Measurements from ENCODE around the gene GLIS1. TPM values are rescaled to one million over a fixed set of nuclear protein-coding genes. Genes with fewer than 3 reads are reported as not detected.
A peak's percentile ranks its signal among the peaks of the same experiment; 100 is the strongest.

GLIS1 gene
- total RNA-seq, 1 donor from 2014 or later = 1.6 TPM

DNA sequence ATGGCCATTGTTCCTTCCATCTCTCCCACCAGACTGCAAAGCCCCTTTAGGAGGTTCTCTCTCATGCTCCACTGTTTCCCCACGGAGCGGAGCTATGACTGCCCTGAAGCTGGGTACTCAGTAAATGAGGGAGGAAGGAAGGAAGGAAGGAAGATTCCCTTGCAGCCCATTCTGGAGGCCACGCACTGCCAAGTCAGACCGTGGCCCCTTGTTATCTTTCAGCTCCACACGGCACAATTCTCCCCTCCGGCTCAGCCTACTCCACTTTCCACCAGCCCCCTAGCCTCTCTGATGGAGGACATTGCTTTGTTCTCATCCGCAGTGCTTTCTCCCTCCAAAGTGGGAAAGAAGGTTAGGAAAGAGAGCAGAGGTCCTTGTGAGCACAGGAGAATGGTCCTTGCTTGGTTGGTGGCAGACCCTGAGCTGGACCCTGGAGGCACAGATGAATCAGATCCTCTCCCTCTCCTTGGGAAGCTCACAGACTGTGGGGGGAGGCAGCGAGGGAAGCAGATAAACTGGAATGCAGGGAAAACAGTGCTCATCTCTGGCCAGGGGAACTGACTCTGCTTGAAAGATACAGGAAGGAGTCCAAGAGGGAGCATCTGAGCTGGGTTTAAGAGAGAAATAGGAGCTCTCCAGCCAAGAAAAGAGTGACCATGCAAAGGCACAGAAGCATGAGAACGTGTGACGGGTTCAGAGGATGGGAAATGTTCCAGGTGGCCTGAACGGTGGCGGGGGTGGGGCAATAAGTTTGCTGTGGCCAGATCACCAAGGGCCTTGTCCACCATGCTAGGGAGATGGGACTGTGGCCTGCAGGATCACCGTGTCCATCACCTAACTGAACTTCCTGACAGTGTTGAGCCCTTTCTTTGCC is 52.6 kb downstream of the GLIS1 start:
- peaks cover 45% of the 10 kb centered on the region for H3K4me1 Mint-ChIP-seq
- H3K36me3 Mint-ChIP-seq = no peaks in the 10 kb centered on the region
- H3K4me3 Mint-ChIP-seq = no peak overlapping the region
- TF ChIP-seq, protein P1, sequence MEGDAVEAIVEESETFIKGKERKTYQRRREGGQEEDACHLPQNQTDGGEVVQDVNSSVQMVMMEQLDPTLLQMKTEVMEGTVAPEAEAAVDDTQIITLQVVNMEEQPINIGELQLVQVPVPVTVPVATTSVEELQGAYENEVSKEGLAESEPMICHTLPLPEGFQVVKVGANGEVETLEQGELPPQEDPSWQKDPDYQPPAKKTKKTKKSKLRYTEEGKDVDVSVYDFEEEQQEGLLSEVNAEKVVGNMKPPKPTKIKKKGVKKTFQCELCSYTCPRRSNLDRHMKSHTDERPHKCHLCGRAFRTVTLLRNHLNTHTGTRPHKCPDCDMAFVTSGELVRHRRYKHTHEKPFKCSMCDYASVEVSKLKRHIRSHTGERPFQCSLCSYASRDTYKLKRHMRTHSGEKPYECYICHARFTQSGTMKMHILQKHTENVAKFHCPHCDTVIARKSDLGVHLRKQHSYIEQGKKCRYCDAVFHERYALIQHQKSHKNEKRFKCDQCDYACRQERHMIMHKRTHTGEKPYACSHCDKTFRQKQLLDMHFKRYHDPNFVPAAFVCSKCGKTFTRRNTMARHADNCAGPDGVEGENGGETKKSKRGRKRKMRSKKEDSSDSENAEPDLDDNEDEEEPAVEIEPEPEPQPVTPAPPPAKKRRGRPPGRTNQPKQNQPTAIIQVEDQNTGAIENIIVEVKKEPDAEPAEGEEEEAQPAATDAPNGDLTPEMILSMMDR (IDR thresholded peaks at IDR 0.05; ENCODE audit: unreplicated experiment) = no peak
- H3K27me3 Mint-ChIP-seq (ENCODE audit: low read depth) = peaks cover 52% of the 10 kb centered on the region
- DNase-seq (ENCODE audit: low spot score in 2 of 2, unreplicated experiment in 2 of 2) = no peak
- no peaks in the 10 kb centered on the region for H3K9me3 Mint-ChIP-seq
- H3K27ac Mint-ChIP-seq = no peak overlapping the region

DNA sequence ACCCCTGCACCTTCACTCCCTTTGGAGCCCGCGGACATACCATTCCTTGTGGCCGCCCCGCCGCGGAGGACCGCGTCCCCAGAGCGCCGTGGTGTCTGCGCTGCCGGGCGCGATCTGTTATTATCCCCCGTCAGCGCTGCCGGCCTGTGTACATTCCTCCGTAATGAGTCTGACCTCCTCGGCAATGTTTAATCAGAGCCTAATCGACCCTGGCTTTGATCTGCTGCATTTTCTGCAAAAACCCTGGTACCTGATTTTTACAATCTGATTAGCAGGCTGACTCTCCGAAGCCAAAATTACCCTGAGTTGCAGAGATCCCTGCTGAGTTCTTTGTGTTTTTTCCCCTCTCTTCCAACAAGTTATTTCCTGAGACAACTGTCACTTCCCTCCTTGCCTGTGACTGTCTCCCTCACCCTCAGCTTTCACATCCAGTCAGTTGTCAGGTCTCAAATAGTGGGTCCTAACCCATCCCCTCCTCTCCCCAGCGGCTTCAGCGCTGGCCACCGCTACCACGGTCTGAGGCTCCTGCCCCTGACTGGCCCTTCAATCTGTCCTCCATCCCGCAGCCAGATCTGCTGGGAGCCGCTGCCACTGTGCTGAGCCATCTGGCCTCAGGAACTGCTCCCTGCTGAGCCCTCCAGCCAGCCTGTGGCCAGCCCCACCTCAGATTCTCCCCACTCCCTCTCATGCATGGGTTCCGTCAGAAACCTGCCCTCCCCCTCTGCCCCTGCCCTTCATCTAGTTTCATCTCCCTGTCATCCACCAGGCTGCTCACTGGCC is 53.5 kb downstream of the GLIS1 start:
- peaks cover 51% of the 10 kb centered on the region for H3K27me3 Mint-ChIP-seq (ENCODE audit: low read depth)

DNA sequence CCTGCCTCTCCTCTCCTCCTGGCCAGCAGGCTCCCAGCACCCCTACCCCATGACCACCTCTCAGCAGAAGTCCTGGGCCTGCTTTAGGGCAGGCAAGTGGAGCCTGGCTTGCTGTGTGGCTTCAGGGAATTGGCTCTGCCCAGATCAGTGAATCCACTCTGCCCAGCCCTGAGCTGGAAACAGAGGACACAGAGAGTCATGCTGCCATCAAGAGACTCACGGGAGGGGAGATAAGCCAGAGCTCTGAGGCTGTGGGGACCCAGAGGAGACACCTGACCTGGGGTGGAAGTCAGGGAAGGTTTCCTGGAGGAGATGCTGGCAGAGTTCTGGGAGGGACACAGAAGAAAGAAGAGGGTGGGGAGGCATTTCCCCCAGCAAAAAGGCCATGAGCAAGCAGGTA is 54.2 kb downstream of the GLIS1 start:
- H3K4me3 Mint-ChIP-seq = no peak overlapping the region
- peaks cover 54% of the 10 kb centered on the region for H3K27me3 Mint-ChIP-seq (ENCODE audit: low read depth)
- peaks cover 54% of the 10 kb centered on the region for H3K4me1 Mint-ChIP-seq
- no peak overlapping the region for H3K27ac Mint-ChIP-seq
- no peak for DNase-seq (ENCODE audit: low spot score in 2 of 2, unreplicated experiment in 2 of 2)
- H3K9me3 Mint-ChIP-seq = no peaks in the 10 kb centered on the region
- TF ChIP-seq, protein P1 (IDR thresholded peaks at IDR 0.05; ENCODE audit: unreplicated experiment) = no peak
- H3K36me3 Mint-ChIP-seq = no peaks in the 10 kb centered on the region

More for the DNA sequence above, 53.5 kb downstream of the GLIS1 start:
- Mint-ChIP-seq H3K9me3 (no peaks in the 10 kb centered on the region), H3K36me3 (no peaks in the 10 kb centered on the region), H3K27ac (no peak overlapping the region), H3K4me3 (peak overlapping the region; percentile 13), H3K4me1 (peaks cover 51% of the 10 kb centered on the region)
- DNase-seq (ENCODE audit: low spot score in 2 of 2, unreplicated experiment in 2 of 2) = peak in 1 of 2 experiments; percentile 50
- TF ChIP-seq, protein P1 (IDR thresholded peaks at IDR 0.05; ENCODE audit: unreplicated experiment) = no peak

DNA sequence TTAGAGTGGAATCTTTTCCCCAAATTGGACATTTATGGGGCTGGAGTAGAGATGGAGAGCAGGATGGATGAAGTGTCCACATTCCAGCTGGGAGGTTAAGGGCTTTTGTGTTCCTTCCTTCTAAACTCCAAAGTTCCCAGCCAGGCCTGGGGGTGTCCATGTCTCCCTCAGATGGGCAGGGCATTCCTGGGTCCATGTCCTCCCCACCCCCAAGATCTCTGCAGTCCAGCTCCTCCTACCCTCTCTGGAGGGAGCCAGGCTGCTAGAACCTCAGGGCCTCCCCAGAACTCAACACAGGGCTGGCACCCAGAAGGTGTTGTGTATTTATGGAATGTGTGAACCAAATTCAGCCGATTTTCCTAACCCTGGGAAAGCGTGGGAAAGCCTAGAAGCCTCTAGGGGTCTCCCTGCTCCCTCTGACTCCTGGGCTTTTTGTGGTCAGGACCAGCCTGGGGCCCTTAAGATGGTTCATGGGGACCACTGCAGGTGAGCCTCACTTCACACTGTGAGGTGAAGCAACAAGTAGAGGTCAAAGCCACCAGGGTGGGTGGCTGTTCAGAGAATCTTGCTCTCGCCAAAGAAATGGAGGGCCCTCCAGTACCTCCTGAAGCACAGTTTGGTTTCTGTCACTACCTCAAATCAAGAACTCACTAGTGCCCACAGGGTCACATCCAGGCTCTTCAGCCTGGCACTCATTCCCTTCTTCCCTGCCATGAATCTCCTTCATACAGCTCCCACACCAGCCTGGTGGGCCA is 54.8 kb downstream of the GLIS1 start:
- peaks cover 58% of the 10 kb centered on the region for H3K4me1 Mint-ChIP-seq
- H3K27ac Mint-ChIP-seq = no peak overlapping the region
- H3K4me3 Mint-ChIP-seq = no peak overlapping the region
- DNase-seq (ENCODE audit: low spot score in 2 of 2, unreplicated experiment in 2 of 2) = no peak
- H3K27me3 Mint-ChIP-seq (ENCODE audit: low read depth) = peaks cover 53% of the 10 kb centered on the region
- no peaks in the 10 kb centered on the region for H3K36me3 Mint-ChIP-seq
- TF ChIP-seq, protein P1 (IDR thresholded peaks at IDR 0.05; ENCODE audit: unreplicated experiment) = no peak
- no peaks in the 10 kb centered on the region for H3K9me3 Mint-ChIP-seq

DNA sequence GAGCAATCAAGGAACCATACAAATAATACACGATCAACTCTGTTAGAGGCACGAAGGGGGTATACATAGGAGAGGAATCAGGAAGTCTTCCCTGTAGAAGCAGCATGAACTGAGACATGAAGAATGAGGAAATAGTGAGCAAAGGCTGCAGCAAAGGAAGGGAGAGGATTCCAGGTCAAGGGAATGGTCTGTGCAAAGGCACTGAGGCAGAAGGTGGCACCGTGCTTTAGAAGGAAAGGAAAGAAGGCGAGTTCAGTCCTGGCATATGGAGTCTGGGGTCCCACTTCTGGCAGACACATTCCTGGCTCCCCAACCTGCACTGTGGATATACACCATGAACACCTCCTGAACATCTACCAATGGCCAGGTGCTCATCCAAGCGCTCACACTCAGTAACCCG is 56.1 kb downstream of the GLIS1 start:
- Mint-ChIP-seq H3K27ac (no peak overlapping the region), H3K4me1 (peaks cover 52% of the 10 kb centered on the region)
- TF ChIP-seq, protein P1 (IDR thresholded peaks at IDR 0.05; ENCODE audit: unreplicated experiment) = no peak

More for the DNA sequence above, 56.1 kb downstream of the GLIS1 start:
- Mint-ChIP-seq H3K9me3 (no peaks in the 10 kb centered on the region), H3K36me3 (no peaks in the 10 kb centered on the region), H3K4me3 (no peak overlapping the region), H3K27me3 (ENCODE audit: low read depth) (peaks cover 49% of the 10 kb centered on the region)
- no peak for DNase-seq (ENCODE audit: low spot score in 2 of 2, unreplicated experiment in 2 of 2)

Measured in mesothelial cell of epicardium (in vitro differentiated cells).